KMS-11 (cell line): Measurements from ENCODE around the gene GK.
"Not testable (repeated sequence)": the region's sequence is repeated elsewhere in the genome, so short reads cannot be mapped to it uniquely, and the experiment has no call there.

Source experiments
- H2AFZ ChIP-seq: fragments of 200-600 bp; sonication (generic); 2 replicates; pipeline ENCODE4 v1.6.1; 2016; ENCODE audit warnings: antibody characterized with exemption, mixed run types, low read depth
- H3K27ac ChIP-seq: fragments of 200-600 bp; sonication (generic); 2 replicates; pipeline ENCODE4 v1.6.1; 2016; ENCODE audit warnings: mild to moderate bottlenecking, mixed run types
- H3K27me3 ChIP-seq: fragments of 200-600 bp; sonication (generic); 2 replicates; pipeline ENCODE4 v1.6.1; 2017; ENCODE audit warnings: mild to moderate bottlenecking, low read depth, mixed run types, moderate library complexity; ENCODE audit not compliant: insufficient read depth
- H3K36me3 ChIP-seq: fragments of 200-600 bp; sonication (generic); 2 replicates; pipeline ENCODE4 v1.6.1; 2017; ENCODE audit warnings: mild to moderate bottlenecking, mixed run types; ENCODE audit not compliant: insufficient read depth
- H3K4me1 ChIP-seq: fragments of 200-600 bp; sonication (generic); 2 replicates; pipeline ENCODE4 v1.6.1; 2016; ENCODE audit warnings: mild to moderate bottlenecking, low read depth, mixed run types; ENCODE audit not compliant: poor library complexity, severe bottlenecking
- H3K4me2 ChIP-seq: fragments of 200-600 bp; sonication (generic); 2 replicates; pipeline ENCODE4 v1.7.0; 2016; ENCODE audit warnings: mild to moderate bottlenecking, mixed run types
- H3K4me3 ChIP-seq: fragments of 200-600 bp; sonication (generic); IDR thresholded peaks from 2 replicates; pipeline ENCODE4 v1.6.1; 2017; ENCODE audit warnings: low read depth, low read length, mixed read lengths; ENCODE audit not compliant: insufficient read depth
- H3K79me2 ChIP-seq: fragments of 200-600 bp; sonication (generic); 2 replicates; pipeline ENCODE4 v1.6.1; 2016; ENCODE audit warnings: low read depth, mixed run types; ENCODE audit not compliant: insufficient read depth
- H3K9ac ChIP-seq: fragments of 200-600 bp; sonication (generic); 2 replicates; pipeline ENCODE4 v1.6.1; 2016; ENCODE audit warnings: mild to moderate bottlenecking, mixed run types
- H4K20me1 ChIP-seq: fragments of 200-600 bp; sonication (generic); 2 replicates; pipeline ENCODE4 v1.6.1; 2016; ENCODE audit warnings: mild to moderate bottlenecking, mixed run types; ENCODE audit not compliant: insufficient read depth
- CTCF ChIP-seq: fragments of 200-600 bp; sonication (generic); conservative IDR thresholded peaks from 2 replicates; pipeline ENCODE4 v1.6.1; 2017; ENCODE audit warnings: low read depth, mild to moderate bottlenecking, antibody characterized with exemption, low read length, moderate library complexity, mixed read lengths

The GK gene

GRCh38 chrX:30649859-30650258, 3.4 kb upstream of the GK start:
- no peaks in the 10 kb centered on the region for H4K20me1 ChIP-seq
- H3K9ac ChIP-seq: no peak overlapping the region
- H3K4me2 ChIP-seq: no peak overlapping the region
- no peaks in the 10 kb centered on the region for H3K36me3 ChIP-seq
- no peak for TF ChIP-seq CTCF
- H3K79me2 ChIP-seq: peaks cover 6% of the 10 kb centered on the region
- H3K27ac ChIP-seq: no peak overlapping the region
- no peak overlapping the region for H2AFZ ChIP-seq
- no peak overlapping the region for H3K4me3 ChIP-seq
- H3K4me1 ChIP-seq: peaks cover 17% of the 10 kb centered on the region
- H3K27me3 ChIP-seq: no peaks in the 10 kb centered on the region

GRCh38 chrX:30652527-30653414, 452 bp upstream of the GK start:
- H3K27ac ChIP-seq: peak overlapping the region; percentile 65
- H3K36me3 ChIP-seq: no peaks in the 10 kb centered on the region
- no peak for TF ChIP-seq CTCF
- H3K4me1 ChIP-seq: peaks cover 22% of the 10 kb centered on the region
- H2AFZ ChIP-seq: peak overlapping the region; percentile 73
- H3K79me2 ChIP-seq: peaks cover 6% of the 10 kb centered on the region
- no peaks in the 10 kb centered on the region for H4K20me1 ChIP-seq
- peak overlapping the region; percentile 69 for H3K4me2 ChIP-seq
- peak overlapping the region; percentile 77 for H3K9ac ChIP-seq
- H3K4me3 ChIP-seq: no peak overlapping the region
- no peaks in the 10 kb centered on the region for H3K27me3 ChIP-seq

- H2AFZ ChIP-seq, H3K27me3 ChIP-seq, H4K20me1 ChIP-seq, H3K79me2 ChIP-seq, H3K4me3 ChIP-seq, H3K27ac ChIP-seq, H3K36me3 ChIP-seq, H3K9ac ChIP-seq: not testable (repeated sequence)
- peak overlapping the region; percentile 81; the same call in 1 of the 2 replicates for H3K4me2 ChIP-seq
- H3K4me1 ChIP-seq: peaks cover 22% of the 10 kb centered on the region
Measured at GRCh38 chrX:30654386-30654785, 1.2 kb downstream of the GK start.

- no peak overlapping the region for H2AFZ ChIP-seq
- no peaks in the 10 kb centered on the region for H3K27me3 ChIP-seq
- no peak overlapping the region for H3K4me3 ChIP-seq
- H4K20me1 ChIP-seq: no peaks in the 10 kb centered on the region
- H3K79me2 ChIP-seq: peaks cover 6% of the 10 kb centered on the region
- no peak for TF ChIP-seq CTCF
- peaks cover 22% of the 10 kb centered on the region for H3K4me1 ChIP-seq
- H3K9ac ChIP-seq: no peak overlapping the region
- H3K36me3 ChIP-seq: no peaks in the 10 kb centered on the region
- no peak overlapping the region for H3K4me2 ChIP-seq
- H3K27ac ChIP-seq: no peak overlapping the region
Measured at GRCh38 chrX:30654989-30655607, 1.9 kb downstream of the GK start.

- H3K79me2 ChIP-seq: peaks cover 6% of the 10 kb centered on the region
- H3K36me3 ChIP-seq: no peaks in the 10 kb centered on the region
- H3K27ac ChIP-seq: no peak overlapping the region
- H3K4me3 ChIP-seq: no peak overlapping the region
- H3K27me3 ChIP-seq: no peaks in the 10 kb centered on the region
- TF ChIP-seq CTCF: no peak
- H3K9ac ChIP-seq: no peak overlapping the region
- H3K4me1 ChIP-seq: peaks cover 22% of the 10 kb centered on the region
- H2AFZ ChIP-seq: no peak overlapping the region
- no peaks in the 10 kb centered on the region for H4K20me1 ChIP-seq
- H3K4me2 ChIP-seq: no peak overlapping the region
Measured at GRCh38 chrX:30655991-30656390, 2.8 kb downstream of the GK start.
